NT2/D1 (cell line): ENCODE data around the gene TOR3A.
"Not testable (repeated sequence)": the region's sequence is repeated elsewhere in the genome, so short reads cannot be mapped to it uniquely, and the experiment has no call there.

Source experiments
- DNase-seq: peaks from one replicate; pipeline ENCODE4 v3.0.0-alpha.2; 2011; ENCODE audit warnings: low read depth, low spot score
- H3K27me3 ChIP-seq: 2 replicates; pipeline ENCODE4 v1.6.0; 2011; ENCODE audit warnings: mild to moderate bottlenecking; ENCODE audit not compliant: insufficient read length, insufficient read depth
- H3K36me3 ChIP-seq: 2 replicates; pipeline ENCODE4 v1.6.1; 2011; ENCODE audit warnings: mild to moderate bottlenecking, low read length, mixed read lengths; ENCODE audit not compliant: insufficient read depth, insufficient read length
- H3K4me1 ChIP-seq: 2 replicates; pipeline ENCODE4 v1.5.1; 2011; ENCODE audit not compliant: insufficient read depth, insufficient read length
- H3K4me3 ChIP-seq: 2 replicates; pipeline ENCODE4 v1.5.1; 2011; ENCODE audit warnings: low read depth; ENCODE audit not compliant: insufficient read length
- H3K9ac ChIP-seq: 2 replicates; pipeline ENCODE4 v1.6.0; 2011; ENCODE audit warnings: low read depth; ENCODE audit not compliant: insufficient read length
- H3K9me3 ChIP-seq: 2 replicates; pipeline ENCODE4 v1.5.1; 2011; ENCODE audit warnings: mild to moderate bottlenecking, low read length; ENCODE audit not compliant: insufficient read depth
- SUZ12 ChIP-seq: IDR thresholded peaks from 2 replicates; pipeline ENCODE4 v1.6.1; 2011; ENCODE audit not compliant: insufficient read length, insufficient read depth; ENCODE audit errors: extremely low read depth
- YY1 ChIP-seq: IDR thresholded peaks from 2 replicates; pipeline ENCODE4 v1.6.1; 2011; ENCODE audit not compliant: insufficient read length, insufficient read depth
- ZNF274 ChIP-seq: IDR thresholded peaks from 2 replicates; pipeline ENCODE4 v1.6.1; 2011; ENCODE audit warnings: mild to moderate bottlenecking, low read depth, low read length

TOR3A gene

GRCh38 chr1:179129702-179130473 is 48.0 kb downstream of the TOR3A start:
- TF ChIP-seq SUZ12 (no peak), YY1 (no peak), ZNF274 (no peak)
- no peaks in the 10 kb centered on the region for H3K27me3 ChIP-seq
- H3K9ac ChIP-seq = no peak overlapping the region
- no peak for DNase-seq
- H3K4me1 ChIP-seq = no peaks in the 10 kb centered on the region
- H3K9me3 ChIP-seq = no peaks in the 10 kb centered on the region; the same call in 1 of the 2 replicates
- H3K4me3 ChIP-seq = no peak overlapping the region
- peaks cover 50% of the 10 kb centered on the region for H3K36me3 ChIP-seq

- Histone ChIP-seq H3K9me3 (peaks cover 36% of the 10 kb centered on the region), H3K36me3 (peaks cover 28% of the 10 kb centered on the region)
- not testable (repeated sequence) for H3K4me3 ChIP-seq, DNase-seq, H3K27me3 ChIP-seq, H3K9ac ChIP-seq, H3K4me1 ChIP-seq
Observed at GRCh38 chr1:179135168-179135567, 53.3 kb downstream of the TOR3A start.

- peaks cover 24% of the 10 kb centered on the region for H3K36me3 ChIP-seq
- not testable (repeated sequence) for DNase-seq, H3K27me3 ChIP-seq, H3K9ac ChIP-seq, H3K4me1 ChIP-seq, H3K4me3 ChIP-seq
- peaks cover 40% of the 10 kb centered on the region for H3K9me3 ChIP-seq
Observed at GRCh38 chr1:179135707-179136106, 53.8 kb downstream of the TOR3A start.

- H3K4me1 ChIP-seq = no peaks in the 10 kb centered on the region
- peaks cover 40% of the 10 kb centered on the region for H3K9me3 ChIP-seq
- H3K36me3 ChIP-seq = peaks cover 21% of the 10 kb centered on the region
- DNase-seq = no peak
- no peak overlapping the region for H3K9ac ChIP-seq
- no peak overlapping the region for H3K4me3 ChIP-seq
- H3K27me3 ChIP-seq = no peaks in the 10 kb centered on the region
- TF ChIP-seq ZNF274 (no peak), SUZ12 (no peak), YY1 (no peak)
Observed at GRCh38 chr1:179137617-179138255, 55.9 kb downstream of the TOR3A start.

DNA sequence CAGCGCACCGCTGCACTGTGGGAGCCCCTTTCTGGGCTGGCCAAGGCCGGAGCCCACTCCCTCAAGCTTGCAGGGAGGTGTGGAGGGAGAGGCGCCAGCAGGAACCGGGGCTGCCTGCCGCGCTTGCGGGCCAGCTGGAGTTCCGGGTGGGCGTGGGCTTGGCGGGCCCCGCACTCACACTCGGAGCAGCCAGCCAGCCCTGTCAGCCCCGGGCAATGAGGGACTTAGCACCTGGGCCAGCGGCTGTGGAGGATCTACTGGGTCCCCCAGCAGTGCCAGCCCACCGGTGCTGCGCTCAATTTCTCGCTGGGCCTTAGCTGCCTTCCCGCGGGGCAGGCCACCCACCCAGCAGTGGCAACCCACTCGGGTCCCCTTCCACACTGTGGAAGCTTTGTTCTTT is 56.9 kb downstream of the TOR3A start:
- DNase-seq, H3K9ac ChIP-seq, H3K4me1 ChIP-seq, H3K4me3 ChIP-seq, H3K27me3 ChIP-seq: not testable (repeated sequence)
- Histone ChIP-seq H3K9me3 (peaks cover 40% of the 10 kb centered on the region), H3K36me3 (peaks cover 19% of the 10 kb centered on the region)

DNA sequence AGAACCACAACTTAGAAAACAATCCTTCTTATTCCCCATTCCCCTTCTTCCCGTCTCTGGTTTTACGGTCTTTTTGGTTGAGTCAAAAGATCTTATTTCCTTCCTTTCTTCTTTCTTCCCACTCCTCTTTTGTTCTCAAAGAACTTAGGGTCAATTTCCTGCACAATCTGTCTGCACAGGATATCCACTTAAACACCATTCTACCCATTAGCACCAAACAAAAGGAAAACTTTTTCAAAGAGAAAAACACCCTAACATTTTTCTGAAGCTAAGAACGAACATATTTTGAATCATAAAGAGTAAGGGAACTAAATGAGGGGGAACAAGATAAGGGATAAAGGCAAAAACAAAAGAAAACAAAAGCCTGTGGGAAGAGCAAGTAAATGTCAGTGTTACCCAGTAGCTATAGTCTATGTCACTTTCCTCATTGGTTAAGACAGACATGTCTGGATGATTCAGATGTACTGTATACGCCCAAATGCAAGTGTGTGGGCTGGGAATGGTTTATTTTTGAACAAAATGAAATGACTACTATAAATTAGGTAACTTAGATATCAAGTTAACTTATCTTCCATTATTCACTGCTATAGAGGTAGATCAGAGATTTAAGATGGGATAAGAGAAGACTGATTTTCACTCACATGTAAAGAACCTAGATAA is 59.9 kb downstream of the TOR3A start:
- no peaks in the 10 kb centered on the region for H3K4me1 ChIP-seq
- TF ChIP-seq YY1 = no peak
- no peak for TF ChIP-seq ZNF274
- TF ChIP-seq SUZ12 = no peak
- no peaks in the 10 kb centered on the region for H3K27me3 ChIP-seq
- no peak overlapping the region for H3K9ac ChIP-seq
- no peak for DNase-seq
- H3K9me3 ChIP-seq = peaks cover 38% of the 10 kb centered on the region
- peaks cover 17% of the 10 kb centered on the region for H3K36me3 ChIP-seq
- no peak overlapping the region for H3K4me3 ChIP-seq

GRCh38 chr1:179142889-179143299 is 61.0 kb downstream of the TOR3A start:
- H3K27me3 ChIP-seq = no peaks in the 10 kb centered on the region
- peaks cover 27% of the 10 kb centered on the region for H3K9me3 ChIP-seq
- peaks cover 14% of the 10 kb centered on the region for H3K36me3 ChIP-seq
- DNase-seq = no peak
- no peak overlapping the region for H3K4me3 ChIP-seq
- no peak overlapping the region for H3K9ac ChIP-seq
- no peaks in the 10 kb centered on the region for H3K4me1 ChIP-seq
- TF ChIP-seq SUZ12 = no peak
- TF ChIP-seq ZNF274 = no peak

DNA sequence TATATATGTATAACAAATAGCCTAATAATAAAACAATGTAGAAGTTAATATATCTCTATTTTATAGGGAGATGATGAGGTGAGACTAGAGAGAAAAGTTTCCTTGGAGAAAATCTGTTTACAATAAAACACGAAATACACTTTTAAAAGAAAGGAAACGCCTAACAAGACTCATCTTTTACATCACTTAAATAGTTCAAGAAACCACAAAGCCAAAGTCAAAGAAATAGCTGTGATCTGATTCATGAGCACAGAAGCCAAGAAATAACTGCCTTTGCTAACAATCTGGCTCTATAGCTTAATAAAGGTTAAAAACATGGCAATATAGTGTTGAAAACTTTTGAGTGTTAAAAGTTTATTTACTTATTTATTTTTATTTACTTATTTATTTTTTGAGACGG is 61.5 kb downstream of the TOR3A start:
- H3K27me3 ChIP-seq = no peaks in the 10 kb centered on the region
- TF ChIP-seq YY1 (no peak), SUZ12 (no peak), ZNF274 (no peak)
- H3K9me3 ChIP-seq = peaks cover 22% of the 10 kb centered on the region
- no peak overlapping the region for H3K4me3 ChIP-seq
- H3K9ac ChIP-seq = no peak overlapping the region
- DNase-seq = no peak
- no peaks in the 10 kb centered on the region for H3K4me1 ChIP-seq
- peaks cover 14% of the 10 kb centered on the region for H3K36me3 ChIP-seq
